Testis (tissue), 3 donors: Measurements from ENCODE around the gene SLC6A17. TPM values are rescaled to one million over a fixed set of nuclear protein-coding genes. Genes with fewer than 3 reads are reported as not detected.

Source experiments
- DNase-seq: peaks from one replicate; pipeline ENCODE4 v3.0.0-alpha.2; 2019
- H3K27ac ChIP-seq, 2 donors: fragments of 200-600 bp; sonication (generic); one replicate each; pipeline ENCODE4 v1.5.1; 2019
- H3K27me3 ChIP-seq: fragments of 200-600 bp; sonication (generic); one replicate; pipeline ENCODE4 v1.5.1; 2019
- H3K36me3 ChIP-seq: fragments of 200-600 bp; sonication (generic); one replicate; pipeline ENCODE4 v1.5.1; 2017; ENCODE audit warnings: low read depth; ENCODE audit errors: missing control alignments
- H3K4me1 ChIP-seq: fragments of 200-600 bp; sonication (generic); one replicate; pipeline ENCODE4 v1.5.1; 2019
- H3K4me3 ChIP-seq, 2 donors: fragments of 200-600 bp; sonication (generic); one replicate each; pipeline ENCODE4 v1.5.1; 2017 to 2019
- H3K9me3 ChIP-seq: fragments of 200-600 bp; sonication (generic); one replicate; pipeline ENCODE4 v1.5.1; 2017
- CTCF ChIP-seq, 3 experiments: fragments of 450-650 bp in 2 of 3; fragments of 200-600 bp in 1 of 3; sonication (generic) in 1 of 3; IDR thresholded peaks; one replicate each; pipeline ENCODE4 v1.5.1; 2016 to 2019; ENCODE audit warnings: antibody characterized with exemption in 3 of 3, mild to moderate bottlenecking in 2 of 3, moderate library complexity in 1 of 3
- POLR2A ChIP-seq: fragments of 450-650 bp; IDR thresholded peaks from one replicate; pipeline ENCODE4 v1.6.1; 2017; ENCODE audit warnings: antibody characterized with exemption, mild to moderate bottlenecking, moderate library complexity
- WGBS, 2 donors: methylation state at CpG; one replicate each; pipeline ENCODE4 v1.1.5; 2018; 5-methylcytosine and 5-hydroxymethylcytosine counted together
- intact Hi-C: fragments of 100-400 bp; cut with DNase I; formaldehyde crosslinking; loops from one replicate; pipeline ENCODE4 v1.15.1; 2023; ENCODE audit warnings: low total_unique reads
- polyA plus RNA-seq: library from polyadenylated mRNA; stranded (reverse); fragments of 350-450 nt; fragmentation: Illumina TruSeq; extraction: RNeasy Lipid Tissue Mini Kit (QIAGEN cat#74804); gene quantifications from one replicate; pipeline ENCODE4 v1.2.3, GENCODE V29; 2014; ENCODE audit warnings: low read depth, low replicate concordance; ENCODE audit not compliant: insufficient read depth
- total RNA-seq, 2 donors: library from RNA; depleted of rRNA; stranded (reverse); fragments of >200 nt; gene quantifications; one replicate each; pipeline ENCODE4 v1.2.3, GENCODE V29; 2016

SLC6A17 gene
- total and polyA plus RNA-seq, 3 donors from 2014 or later, result 3.6 to 5.3 (median 4.5) TPM

- H3K9me3 ChIP-seq, result no peaks in the 10 kb centered on the region
- DNase-seq, result no peak
- no peaks in the 10 kb centered on the region for H3K27me3 ChIP-seq
- no peak overlapping the region for H3K27ac ChIP-seq
- no peak overlapping the region for H3K4me3 ChIP-seq
- TF ChIP-seq CTCF (IDR thresholded peaks at IDR 0.05) (no peak), POLR2A (no peak)
- intact Hi-C loops, result no loop called here
- 59 to 66% methylated on average over 5 of the region's 5 CpGs for WGBS, 2 donors
- no peaks in the 10 kb centered on the region for H3K36me3 ChIP-seq
- H3K4me1 ChIP-seq, result peaks cover 4% of the 10 kb centered on the region
These were observed 36.3 kb downstream of the SLC6A17 start for GRCh38 chr1:110186558-110186957.

DNA sequence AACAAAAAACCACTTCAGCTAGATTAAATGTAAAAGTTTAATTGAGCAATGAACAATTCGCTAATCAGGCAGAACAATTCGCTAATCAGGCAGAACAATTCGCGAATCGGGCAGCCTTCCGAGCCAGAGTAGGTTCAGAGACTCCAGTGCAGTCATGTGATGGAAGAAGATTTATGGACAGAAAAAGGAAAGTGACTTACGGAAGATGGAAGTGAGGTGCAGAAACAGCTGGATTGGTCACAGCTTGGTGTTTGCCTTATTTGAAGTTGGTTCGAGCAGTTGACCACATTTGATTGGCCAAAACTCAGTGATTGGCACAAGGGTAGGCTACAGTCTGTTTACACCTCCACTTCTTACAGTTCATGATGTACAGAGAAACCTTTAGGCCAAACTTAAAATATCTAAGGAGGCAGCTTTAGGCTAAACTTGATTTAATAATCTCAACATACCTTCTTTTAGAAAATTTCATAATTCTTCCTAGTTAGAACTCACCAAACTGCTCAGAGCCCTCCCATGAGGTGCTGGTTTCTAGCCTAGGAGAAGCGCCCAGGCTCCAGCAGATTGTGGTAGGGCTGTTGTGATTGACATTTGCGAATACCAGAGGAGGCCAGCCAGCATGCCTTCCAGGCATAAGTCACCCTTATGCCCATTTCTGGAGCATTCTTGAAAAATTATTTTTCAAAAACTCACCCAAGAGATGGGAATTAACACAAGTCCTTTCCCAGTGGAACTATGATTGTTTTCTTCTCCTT, 37.0 kb downstream of the SLC6A17 start:
- H3K9me3 ChIP-seq, result no peaks in the 10 kb centered on the region
- TF ChIP-seq CTCF (IDR thresholded peaks at IDR 0.05) (no peak), POLR2A (no peak)
- 87 to 90% methylated on average over 10 of the region's 10 CpGs for WGBS, 2 donors
- intact Hi-C loops, result no loop called here
- H3K27me3 ChIP-seq, result no peaks in the 10 kb centered on the region
- H3K4me3 ChIP-seq, result no peak overlapping the region
- no peaks in the 10 kb centered on the region for H3K36me3 ChIP-seq
- peaks cover 4% of the 10 kb centered on the region for H3K4me1 ChIP-seq
- no peak for DNase-seq
- no peak overlapping the region for H3K27ac ChIP-seq

- H3K36me3 ChIP-seq, result no peaks in the 10 kb centered on the region
- no peak overlapping the region for H3K27ac ChIP-seq
- intact Hi-C loops, result no loop called here
- H3K4me3 ChIP-seq, result no peak overlapping the region
- no peaks in the 10 kb centered on the region for H3K27me3 ChIP-seq
- TF ChIP-seq CTCF (IDR thresholded peaks at IDR 0.05) (no peak), POLR2A (no peak)
- WGBS, 2 donors, result 30 to 46% methylated on average over 6 of the region's 6 CpGs
- peaks cover 4% of the 10 kb centered on the region for H3K4me1 ChIP-seq
- no peaks in the 10 kb centered on the region for H3K9me3 ChIP-seq
- DNase-seq, result no peak
These were observed 37.8 kb downstream of the SLC6A17 start for GRCh38 chr1:110188035-110188618.

DNA sequence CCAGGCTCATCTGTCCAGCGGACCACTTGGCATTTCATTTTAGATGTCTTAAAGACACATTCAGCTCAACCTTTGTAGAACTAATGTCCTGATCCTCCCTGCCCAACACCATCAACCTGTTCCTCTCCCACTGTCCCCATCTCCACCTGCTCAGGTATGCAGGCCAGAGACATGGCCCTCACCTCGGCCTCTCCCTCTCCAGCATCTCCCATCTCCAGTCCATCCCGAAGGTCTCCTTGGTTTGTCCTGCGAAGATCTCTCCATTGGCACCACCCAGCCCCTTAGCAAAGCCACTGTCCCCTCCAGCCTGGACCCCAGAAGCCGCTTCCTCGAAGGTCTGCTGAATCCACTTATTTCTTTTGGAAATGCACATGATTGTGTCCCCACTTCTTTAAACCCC, 38.9 kb downstream of the SLC6A17 start:
- peaks cover 4% of the 10 kb centered on the region for H3K4me1 ChIP-seq

More for the DNA sequence above, 38.9 kb downstream of the SLC6A17 start:
- no peaks in the 10 kb centered on the region for H3K36me3 ChIP-seq
- H3K4me3 ChIP-seq, result no peak overlapping the region
- no peak overlapping the region for H3K27ac ChIP-seq
- WGBS, 2 donors, result 91 to 92% methylated on average over 6 of the region's 6 CpGs
- no peaks in the 10 kb centered on the region for H3K9me3 ChIP-seq
- no peak for TF ChIP-seq POLR2A
- TF ChIP-seq CTCF (IDR thresholded peaks at IDR 0.05), result no peak
- no peak for DNase-seq
- no peaks in the 10 kb centered on the region for H3K27me3 ChIP-seq
- intact Hi-C loops, result no loop called here
